ENCODE data around the gene XRCC5. TPM values are rescaled to one million over a fixed set of nuclear protein-coding genes. Genes with fewer than 3 reads are reported as not detected.
A peak's percentile ranks its signal among the peaks of the same experiment; 100 is the strongest.

Gene XRCC5
- 390 TPM for total RNA-seq
- polyA plus RNA-seq, result 113 TPM
- long read RNA-seq, donor 1, transcript XRCC5-201 (21 exons, 3,428 nt), result major isoform, 12 of 48 reads
- long read RNA-seq, donor 1, partial matches to known transcripts, result 34 of 48 reads
- long read RNA-seq, donor 1, other reads (novel, unspliced or antisense), result 0 of 48 reads
- long read RNA-seq, donor 2, transcript XRCC5-209 (2 exons, 616 nt), result minor isoform, 13 of 292 reads
- long read RNA-seq, donor 2, transcript XRCC5-208 (3 exons, 610 nt), result minor isoform, 8 of 292 reads
- long read RNA-seq, donor 2, transcript XRCC5-201 (21 exons, 3,428 nt), result major isoform, 105 of 292 reads
- long read RNA-seq, donor 2, partial matches to known transcripts, result 158 of 292 reads
- long read RNA-seq, donor 2, other reads (novel, unspliced or antisense), result 6 of 292 reads
- long read RNA-seq, donor 3, transcript XRCC5-201 (21 exons, 3,428 nt), result major isoform, 73 of 257 reads
- long read RNA-seq, donor 3, transcript XRCC5-208 (3 exons, 610 nt), result minor isoform, 9 of 257 reads
- long read RNA-seq, donor 3, transcript XRCC5-209 (2 exons, 616 nt), result minor isoform, 12 of 257 reads
- long read RNA-seq, donor 3, partial matches to known transcripts, result 160 of 257 reads
- long read RNA-seq, donor 3, other reads (novel, unspliced or antisense), result 0 of 257 reads
- long read RNA-seq, donor 4, transcript XRCC5-201 (21 exons, 3,428 nt), result major isoform, 34 of 184 reads
- long read RNA-seq, donor 4, transcript XRCC5-209 (2 exons, 616 nt), result minor isoform, 9 of 184 reads
- long read RNA-seq, donor 4, partial matches to known transcripts, result 139 of 184 reads
- long read RNA-seq, donor 4, other reads (novel, unspliced or antisense), result 0 of 184 reads
- long read RNA-seq, donor 5, transcript XRCC5-208 (3 exons, 610 nt), result minor isoform, 12 of 619 reads
- long read RNA-seq, donor 5, transcript XRCC5-201 (21 exons, 3,428 nt), result major isoform, 71 of 619 reads
- long read RNA-seq, donor 5, transcript XRCC5-209 (2 exons, 616 nt), result minor isoform, 16 of 619 reads
- long read RNA-seq, donor 5, partial matches to known transcripts, result 516 of 619 reads
- long read RNA-seq, donor 5, other reads (novel, unspliced or antisense), result 0 of 619 reads
- long read RNA-seq, donor 6, transcript XRCC5-208 (3 exons, 610 nt), result minor isoform, 8 of 120 reads
- long read RNA-seq, donor 6, transcript XRCC5-209 (2 exons, 616 nt), result minor isoform, 7 of 120 reads
- long read RNA-seq, donor 6, transcript XRCC5-201 (21 exons, 3,428 nt), result major isoform, 61 of 120 reads
- long read RNA-seq, donor 6, partial matches to known transcripts, result 44 of 120 reads
- long read RNA-seq, donor 6, other reads (novel, unspliced or antisense), result 0 of 120 reads
- long read RNA-seq, donor 7, transcript XRCC5-201 (21 exons, 3,428 nt), result major isoform, 91 of 223 reads
- long read RNA-seq, donor 7, transcript XRCC5-208 (3 exons, 610 nt), result minor isoform, 5 of 223 reads
- long read RNA-seq, donor 7, transcript XRCC5-209 (2 exons, 616 nt), result minor isoform, 7 of 223 reads
- long read RNA-seq, donor 7, partial matches to known transcripts, result 118 of 223 reads
- long read RNA-seq, donor 7, other reads (novel, unspliced or antisense), result 0 of 223 reads
- long read RNA-seq, donor 8, transcript XRCC5-201 (21 exons, 3,428 nt), result major isoform, 24 of 99 reads
- long read RNA-seq, donor 8, transcript XRCC5-209 (2 exons, 616 nt), result minor isoform, 6 of 99 reads
- long read RNA-seq, donor 8, partial matches to known transcripts, result 64 of 99 reads
- long read RNA-seq, donor 8, other reads (novel, unspliced or antisense), result 0 of 99 reads
- long read RNA-seq, donor 9, transcript XRCC5-208 (3 exons, 610 nt), result minor isoform, 6 of 101 reads
- long read RNA-seq, donor 9, transcript XRCC5-201 (21 exons, 3,428 nt), result major isoform, 39 of 101 reads
- long read RNA-seq, donor 9, transcript XRCC5-209 (2 exons, 616 nt), result minor isoform, 12 of 101 reads
- long read RNA-seq, donor 9, partial matches to known transcripts, result 43 of 101 reads
- long read RNA-seq, donor 9, other reads (novel, unspliced or antisense), result 0 of 101 reads
- long read RNA-seq, donor 10, transcript XRCC5-201 (21 exons, 3,428 nt), result major isoform, 47 of 252 reads
- long read RNA-seq, donor 10, transcript XRCC5-209 (2 exons, 616 nt), result minor isoform, 12 of 252 reads
- long read RNA-seq, donor 10, transcript XRCC5-208 (3 exons, 610 nt), result minor isoform, 8 of 252 reads
- long read RNA-seq, donor 10, partial matches to known transcripts, result 179 of 252 reads
- long read RNA-seq, donor 10, other reads (novel, unspliced or antisense), result 5 of 252 reads

GRCh38 chr2:216108967-216109921 is at the start of gene XRCC5:
TSS of gene XRCC5 (plus strand) at chr2:216109348. CDS start at chr2:216109437, 89 bp downstream.
- peak; percentile 92 to 99 (median 97) for DNase-seq (ENCODE audit: low read depth in 6 of 9, low spot score in 9 of 9)
- under 1% methylated on average over 57 of the region's 57 CpGs for WGBS
- Histone ChIP-seq H3K4me1 (ENCODE audit: control insufficient read depth in 2 of 2, insufficient read depth in 2 of 2, low read length in 2 of 2) (peaks cover 10 to 13% of the 10 kb centered on the region in 2 donors), H3K27me3 (ENCODE audit: control insufficient read depth in 2 of 2, insufficient read depth in 1 of 2, low read length in 1 of 2) (no peaks in the 10 kb centered on the region), H3K9me3 (ENCODE audit: control insufficient read depth in 2 of 2, insufficient read depth in 1 of 2, low read length in 1 of 2) (peaks cover 0 to 4% of the 10 kb centered on the region in 2 donors), H3K4me3 (ENCODE audit: low read length in 2 of 2) (peak within 1 kb of the TSS; percentile 60 to 96), H3K27ac (ENCODE audit: low read depth in 1 of 2, low read length in 1 of 2) (peak within 1 kb of the TSS; percentile 85 to 89), H3K36me3 (ENCODE audit: control insufficient read depth in 2 of 2, insufficient read depth in 2 of 2, low read length in 1 of 2) (peaks cover 11 to 38% of the 10 kb centered on the region in 2 donors)

GRCh38 chr2:216064014-216064630 is 45.0 kb upstream of the XRCC5 start:
- no peak for DNase-seq (ENCODE audit: low read depth in 6 of 9, low spot score in 9 of 9)
- Histone ChIP-seq H3K27me3 (ENCODE audit: control insufficient read depth in 2 of 2, insufficient read depth in 1 of 2, low read length in 1 of 2) (no peaks in the 10 kb centered on the region), H3K4me3 (ENCODE audit: low read length in 2 of 2) (no peak overlapping the region), H3K36me3 (ENCODE audit: control insufficient read depth in 2 of 2, insufficient read depth in 2 of 2, low read length in 1 of 2) (peaks cover 0 to 9% of the 10 kb centered on the region in 2 donors), H3K27ac (ENCODE audit: low read depth in 1 of 2, low read length in 1 of 2) (no peak overlapping the region), H3K4me1 (ENCODE audit: control insufficient read depth in 2 of 2, insufficient read depth in 2 of 2, low read length in 2 of 2) (no peaks in the 10 kb centered on the region), H3K9me3 (ENCODE audit: control insufficient read depth in 2 of 2, insufficient read depth in 1 of 2, low read length in 1 of 2) (no peaks in the 10 kb centered on the region)
- 98% methylated on average over 2 of the region's 2 CpGs for WGBS

DNA sequence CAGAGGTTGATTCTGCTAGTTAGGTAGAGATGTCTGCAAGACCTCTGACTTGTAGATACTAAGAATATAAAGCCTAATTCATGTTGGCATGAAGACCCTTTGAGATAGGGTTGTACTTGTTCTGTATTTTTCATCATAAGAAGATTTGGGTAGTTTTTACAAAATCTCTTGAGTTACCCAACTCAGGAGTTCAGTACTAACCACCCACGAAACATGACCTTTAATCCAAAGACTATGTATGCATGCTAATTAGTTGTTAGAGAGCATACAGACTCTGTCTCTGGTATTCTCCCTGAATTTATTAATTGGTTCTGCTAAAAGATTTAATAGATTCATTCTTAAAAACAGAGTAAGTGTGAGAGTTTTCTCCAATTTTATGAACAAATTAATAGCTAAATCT is 44.5 kb upstream of the XRCC5 start:
- no peaks in the 10 kb centered on the region for H3K9me3 ChIP-seq (ENCODE audit: control insufficient read depth in 2 of 2, insufficient read depth in 1 of 2, low read length in 1 of 2)
- no peaks in the 10 kb centered on the region for H3K27me3 ChIP-seq (ENCODE audit: control insufficient read depth in 2 of 2, insufficient read depth in 1 of 2, low read length in 1 of 2)
- DNase-seq (ENCODE audit: low read depth in 6 of 9, low spot score in 9 of 9), result no peak
- 95% methylated on average over 1 of the region's 1 CpG for WGBS
- H3K4me1 ChIP-seq (ENCODE audit: control insufficient read depth in 2 of 2, insufficient read depth in 2 of 2, low read length in 2 of 2), result no peaks in the 10 kb centered on the region
- no peak overlapping the region for H3K4me3 ChIP-seq (ENCODE audit: low read length in 2 of 2)
- peaks cover 0 to 9% of the 10 kb centered on the region in 2 donors for H3K36me3 ChIP-seq (ENCODE audit: control insufficient read depth in 2 of 2, insufficient read depth in 2 of 2, low read length in 1 of 2)
- no peak overlapping the region for H3K27ac ChIP-seq (ENCODE audit: low read depth in 1 of 2, low read length in 1 of 2)

- H3K4me1 ChIP-seq (ENCODE audit: control insufficient read depth in 2 of 2, insufficient read depth in 2 of 2, low read length in 2 of 2), result no peaks in the 10 kb centered on the region
- H3K27ac ChIP-seq (ENCODE audit: low read depth in 1 of 2, low read length in 1 of 2), result no peak overlapping the region
- 97% methylated on average over 5 of the region's 5 CpGs for WGBS
- no peaks in the 10 kb centered on the region for H3K27me3 ChIP-seq (ENCODE audit: control insufficient read depth in 2 of 2, insufficient read depth in 1 of 2, low read length in 1 of 2)
- no peaks in the 10 kb centered on the region for H3K9me3 ChIP-seq (ENCODE audit: control insufficient read depth in 2 of 2, insufficient read depth in 1 of 2, low read length in 1 of 2)
- DNase-seq (ENCODE audit: low read depth in 6 of 9, low spot score in 9 of 9), result no peak
- H3K4me3 ChIP-seq (ENCODE audit: low read length in 2 of 2), result no peak overlapping the region
- peaks cover 0 to 9% of the 10 kb centered on the region in 2 donors for H3K36me3 ChIP-seq (ENCODE audit: control insufficient read depth in 2 of 2, insufficient read depth in 2 of 2, low read length in 1 of 2)
Measured at GRCh38 chr2:216066230-216066629, 42.9 kb upstream of the XRCC5 start.

GRCh38 chr2:216069028-216069427 is 40.1 kb upstream of the XRCC5 start:
- H3K36me3 ChIP-seq (ENCODE audit: control insufficient read depth in 2 of 2, insufficient read depth in 2 of 2, low read length in 1 of 2), result peaks cover 0 to 8% of the 10 kb centered on the region in 2 donors
- H3K4me1 ChIP-seq (ENCODE audit: control insufficient read depth in 2 of 2, insufficient read depth in 2 of 2, low read length in 2 of 2), result no peaks in the 10 kb centered on the region
- 99% methylated on average over 2 of the region's 2 CpGs for WGBS
- H3K27ac ChIP-seq (ENCODE audit: low read depth in 1 of 2, low read length in 1 of 2), result no peak overlapping the region
- H3K9me3 ChIP-seq (ENCODE audit: control insufficient read depth in 2 of 2, insufficient read depth in 1 of 2, low read length in 1 of 2), result no peaks in the 10 kb centered on the region
- no peaks in the 10 kb centered on the region for H3K27me3 ChIP-seq (ENCODE audit: control insufficient read depth in 2 of 2, insufficient read depth in 1 of 2, low read length in 1 of 2)
- no peak overlapping the region for H3K4me3 ChIP-seq (ENCODE audit: low read length in 2 of 2)
- no peak for DNase-seq (ENCODE audit: low read depth in 6 of 9, low spot score in 9 of 9)

DNA sequence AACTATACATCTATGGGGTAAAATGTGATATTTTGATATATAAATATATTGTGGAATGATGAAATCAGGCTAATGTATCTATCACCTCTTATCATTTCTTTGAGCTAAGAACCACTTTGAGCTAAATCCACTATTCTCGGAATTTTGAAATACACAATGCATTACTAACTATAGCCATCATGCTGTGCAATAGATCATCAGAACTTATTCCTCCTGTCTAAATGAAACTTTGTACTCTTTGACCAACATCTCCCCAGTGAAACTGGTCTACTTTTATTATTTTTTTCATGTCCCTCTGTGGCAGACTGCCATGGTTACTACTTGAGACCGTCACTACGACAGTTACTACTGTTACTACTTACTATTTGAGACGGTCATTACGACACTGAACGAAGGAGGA is 39.0 kb upstream of the XRCC5 start:
- no peak for DNase-seq (ENCODE audit: low read depth in 6 of 9, low spot score in 9 of 9)
- H3K4me1 ChIP-seq (ENCODE audit: control insufficient read depth in 2 of 2, insufficient read depth in 2 of 2, low read length in 2 of 2), result no peaks in the 10 kb centered on the region
- H3K36me3 ChIP-seq (ENCODE audit: control insufficient read depth in 2 of 2, insufficient read depth in 2 of 2, low read length in 1 of 2), result peaks cover 0 to 2% of the 10 kb centered on the region in 2 donors
- H3K27ac ChIP-seq (ENCODE audit: low read depth in 1 of 2, low read length in 1 of 2), result no peak overlapping the region
- H3K4me3 ChIP-seq (ENCODE audit: low read length in 2 of 2), result no peak overlapping the region
- 98% methylated on average over 6 of the region's 6 CpGs for WGBS
- H3K9me3 ChIP-seq (ENCODE audit: control insufficient read depth in 2 of 2, insufficient read depth in 1 of 2, low read length in 1 of 2), result no peaks in the 10 kb centered on the region
- no peaks in the 10 kb centered on the region for H3K27me3 ChIP-seq (ENCODE audit: control insufficient read depth in 2 of 2, insufficient read depth in 1 of 2, low read length in 1 of 2)
